GM18511 (cell line): ENCODE results near the gene CRIP2.

Experiments used
- ATAC-seq: cut with Tn5 transposase; IDR thresholded peaks from one replicate; pipeline ENCODE4 v1.9.1; 2021; ENCODE audit warnings: mild to moderate bottlenecking, moderate library complexity; ENCODE audit not compliant: unreplicated experiment

CRIP2 gene

GRCh38 chr14:105474483-105475268 is at the start of gene CRIP2:
Gene CRIP2 (plus strand): TSS chr14:105474821. CDS start chr14:105474863, 42 bp downstream.
- no peak for ATAC-seq

GRCh38 chr14:105424861-105425260 is 49.8 kb upstream of the CRIP2 start:
- ATAC-seq = no peak

GRCh38 chr14:105425823-105426247 is 48.8 kb upstream of the CRIP2 start:
- no peak for ATAC-seq

GRCh38 chr14:105426416-105427130 is 48.0 kb upstream of the CRIP2 start:
- no peak for ATAC-seq

GRCh38 chr14:105427412-105427811 is 47.2 kb upstream of the CRIP2 start:
- ATAC-seq = no peak

- no peak for ATAC-seq
Observed at GRCh38 chr14:105427936-105428485, 46.6 kb upstream of the CRIP2 start.

GRCh38 chr14:105430042-105430441 is 44.6 kb upstream of the CRIP2 start:
- no peak for ATAC-seq

- no peak for ATAC-seq
Observed at GRCh38 chr14:105430565-105430964, 44.1 kb upstream of the CRIP2 start.

- ATAC-seq = no peak
Observed at GRCh38 chr14:105431256-105431655, 43.4 kb upstream of the CRIP2 start.

- no peak for ATAC-seq
Observed at GRCh38 chr14:105432657-105433056, 42.0 kb upstream of the CRIP2 start.

- no peak for ATAC-seq
Observed at GRCh38 chr14:105433161-105433605, 41.4 kb upstream of the CRIP2 start.

- no peak for ATAC-seq
Observed at GRCh38 chr14:105436402-105436801, 38.2 kb upstream of the CRIP2 start.

- ATAC-seq = no peak
Observed at GRCh38 chr14:105436891-105437722, 37.5 kb upstream of the CRIP2 start.

GRCh38 chr14:105437723-105438500 is 36.7 kb upstream of the CRIP2 start:
- no peak for ATAC-seq

GRCh38 chr14:105439179-105439578 is 35.4 kb upstream of the CRIP2 start:
- ATAC-seq = no peak

GRCh38 chr14:105439710-105440553 is 34.7 kb upstream of the CRIP2 start:
- ATAC-seq = no peak

- ATAC-seq = no peak
Observed at GRCh38 chr14:105440554-105440900, 34.1 kb upstream of the CRIP2 start.

- no peak for ATAC-seq
Observed at GRCh38 chr14:105440992-105441391, 33.6 kb upstream of the CRIP2 start.

- ATAC-seq = no peak
Observed at GRCh38 chr14:105442125-105442524, 32.5 kb upstream of the CRIP2 start.
